EH (cell line): ENCODE data around the gene PPP1R37.
"Not testable (repeated sequence)": the region's sequence is repeated elsewhere in the genome, so short reads cannot be mapped to it uniquely, and the experiment has no call there.

Source experiments
- DNase-seq: peaks from one replicate; pipeline ENCODE4 v3.0.0-alpha.2; 2015; ENCODE audit warnings: low read depth

The PPP1R37 gene

GRCh38 chr19:45095496-45096413 is 2.8 kb downstream of the PPP1R37 start:
- DNase-seq = no peak

DNA sequence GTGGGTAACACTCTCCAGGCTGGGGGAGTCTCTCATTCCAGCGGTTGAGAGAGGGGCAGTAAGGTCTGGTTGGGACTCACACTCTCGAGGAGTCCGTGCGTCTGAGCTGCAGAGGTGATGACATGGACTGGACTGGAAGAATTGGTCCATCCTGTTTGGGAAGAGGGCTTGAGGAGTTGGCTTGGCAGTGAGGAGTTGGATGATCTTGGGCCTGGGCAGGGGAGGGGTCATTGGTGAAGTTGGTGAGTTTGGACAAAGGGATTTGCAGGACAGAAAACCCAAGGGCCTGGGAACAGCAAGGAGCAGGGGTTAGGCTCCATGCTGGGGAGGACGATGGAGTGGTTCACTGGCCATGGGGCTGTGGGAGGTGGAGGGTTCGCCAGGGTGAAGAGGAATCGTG is 3.7 kb downstream of the PPP1R37 start:
- DNase-seq = no peak

GRCh38 chr19:45097450-45097775 is 4.4 kb downstream of the PPP1R37 start:
- no peak for DNase-seq

DNA sequence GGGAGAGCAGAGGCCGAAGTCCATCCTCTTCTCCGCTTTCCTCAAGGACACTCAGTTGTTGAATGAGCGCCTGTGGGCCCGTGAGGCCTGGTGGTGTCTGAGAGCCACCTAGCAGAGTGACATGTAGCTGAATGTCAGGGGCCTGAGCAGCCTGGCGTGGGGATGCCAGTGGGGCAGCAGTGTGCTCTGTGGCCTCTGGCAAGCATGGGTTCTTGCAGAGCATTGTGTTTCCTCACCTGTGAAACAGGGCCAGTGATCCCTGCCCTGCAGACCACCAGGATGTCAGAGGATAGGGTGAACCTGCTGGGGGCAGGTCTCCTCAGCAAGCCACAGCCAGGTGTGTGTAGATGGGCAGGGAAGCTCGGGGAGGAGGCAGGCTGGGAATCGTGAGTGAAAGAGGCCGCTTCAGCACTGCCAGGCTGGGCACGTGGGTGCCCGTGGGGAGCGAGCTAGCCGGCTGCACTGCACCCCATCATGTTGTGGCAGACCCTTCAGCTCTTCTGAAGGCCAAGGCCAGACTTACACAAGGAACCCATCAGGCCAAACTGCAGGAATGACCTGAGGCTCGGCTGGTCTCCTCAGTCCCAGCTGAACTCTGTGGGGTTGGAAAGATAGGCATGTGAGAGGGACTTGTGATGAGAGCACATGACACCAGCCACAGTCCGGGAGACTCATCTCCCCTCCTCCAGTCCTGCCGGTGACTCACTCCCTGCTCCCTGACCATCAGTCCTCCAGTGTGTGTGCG is 5.0 kb downstream of the PPP1R37 start:
- peak; percentile 96 for DNase-seq

GRCh38 chr19:45098521-45099466 is 5.8 kb downstream of the PPP1R37 start:
- no peak for DNase-seq

GRCh38 chr19:45099467-45100191 is 6.7 kb downstream of the PPP1R37 start:
- peak; percentile 18 for DNase-seq

GRCh38 chr19:45100201-45100600 is 7.2 kb downstream of the PPP1R37 start:
- DNase-seq = no peak

DNA sequence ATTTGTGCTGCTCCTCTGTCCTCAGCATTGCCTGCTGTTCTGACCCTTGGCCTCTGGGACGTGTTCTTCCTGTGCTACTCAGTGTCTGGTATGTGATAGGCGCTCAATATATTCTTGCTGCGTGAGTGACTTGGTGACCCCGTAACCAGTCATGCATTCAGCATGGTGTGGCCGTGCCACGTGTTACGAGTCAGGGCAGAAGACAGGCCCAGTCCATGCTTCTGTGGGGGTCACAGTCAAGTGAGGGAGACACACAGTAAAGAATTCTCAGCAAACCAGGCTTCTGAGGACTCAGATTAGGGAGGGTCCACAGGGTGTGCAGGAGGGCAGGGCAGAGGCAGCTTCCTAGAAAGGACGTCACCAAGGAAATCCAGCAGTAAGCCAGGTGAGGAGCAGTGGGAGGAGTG is 7.9 kb downstream of the PPP1R37 start:
- DNase-seq = peak; percentile 36

GRCh38 chr19:45101806-45102205 is 8.8 kb downstream of the PPP1R37 start:
- DNase-seq = no peak

GRCh38 chr19:45102481-45102880 is 9.5 kb downstream of the PPP1R37 start:
- no peak for DNase-seq

DNA sequence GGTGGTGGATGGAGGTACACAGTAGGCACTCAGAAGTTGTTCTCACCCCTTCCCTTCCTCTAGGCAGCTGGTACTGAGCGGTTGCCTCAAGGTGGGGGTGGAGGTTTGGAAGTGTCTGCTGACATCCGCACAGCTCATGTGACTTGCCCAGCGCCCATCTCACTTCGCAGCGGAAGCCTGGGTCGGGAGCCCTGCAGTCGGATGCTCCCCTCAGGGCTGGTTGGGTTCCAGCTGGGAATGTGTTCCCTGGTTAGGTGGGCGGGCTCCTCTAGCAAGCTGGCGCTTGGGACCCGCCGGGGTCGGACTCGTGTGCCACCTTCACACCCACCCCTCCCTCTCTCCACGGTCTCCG is 10.2 kb downstream of the PPP1R37 start:
- DNase-seq = peak; percentile 68

DNA sequence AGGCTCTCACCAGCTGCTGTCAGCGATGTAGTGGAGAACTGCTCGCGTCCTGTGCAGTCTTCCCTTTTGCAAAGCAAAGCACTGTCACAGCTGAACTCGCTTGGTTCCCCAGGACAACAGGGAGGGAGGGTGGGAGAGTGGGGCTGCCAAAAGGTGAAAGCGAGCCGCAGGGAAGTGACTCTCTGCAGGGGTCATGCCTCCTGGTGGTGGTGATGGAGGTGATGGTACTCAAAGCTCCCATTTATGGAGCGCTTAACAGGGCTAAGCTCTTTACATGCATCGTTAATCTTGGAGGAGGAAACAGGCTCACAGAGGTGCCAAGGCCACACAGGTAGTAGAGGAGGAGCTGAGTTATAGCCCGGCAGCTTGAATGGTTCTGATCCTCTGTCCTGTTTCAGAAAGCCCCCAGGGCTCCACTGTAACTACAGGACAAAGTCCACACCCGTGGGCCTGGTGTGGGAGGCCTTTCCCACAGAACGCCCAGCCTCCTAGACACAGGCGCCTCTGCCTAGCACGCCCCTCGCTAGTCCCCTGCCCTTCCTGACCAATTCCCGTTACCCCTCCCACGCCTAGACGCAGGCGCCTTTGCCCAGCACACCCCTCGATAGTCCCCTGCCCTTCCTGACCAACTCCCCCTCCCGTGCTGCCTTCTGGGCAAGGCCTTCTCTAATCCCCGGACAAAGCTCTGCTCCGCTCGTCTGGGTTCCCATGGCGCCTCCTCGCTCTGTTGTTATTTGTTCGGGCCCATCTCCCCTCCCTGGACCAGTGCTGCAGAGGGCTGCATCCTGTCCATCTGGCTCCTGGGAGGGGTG is 10.7 kb downstream of the PPP1R37 start:
- no peak for DNase-seq

DNA sequence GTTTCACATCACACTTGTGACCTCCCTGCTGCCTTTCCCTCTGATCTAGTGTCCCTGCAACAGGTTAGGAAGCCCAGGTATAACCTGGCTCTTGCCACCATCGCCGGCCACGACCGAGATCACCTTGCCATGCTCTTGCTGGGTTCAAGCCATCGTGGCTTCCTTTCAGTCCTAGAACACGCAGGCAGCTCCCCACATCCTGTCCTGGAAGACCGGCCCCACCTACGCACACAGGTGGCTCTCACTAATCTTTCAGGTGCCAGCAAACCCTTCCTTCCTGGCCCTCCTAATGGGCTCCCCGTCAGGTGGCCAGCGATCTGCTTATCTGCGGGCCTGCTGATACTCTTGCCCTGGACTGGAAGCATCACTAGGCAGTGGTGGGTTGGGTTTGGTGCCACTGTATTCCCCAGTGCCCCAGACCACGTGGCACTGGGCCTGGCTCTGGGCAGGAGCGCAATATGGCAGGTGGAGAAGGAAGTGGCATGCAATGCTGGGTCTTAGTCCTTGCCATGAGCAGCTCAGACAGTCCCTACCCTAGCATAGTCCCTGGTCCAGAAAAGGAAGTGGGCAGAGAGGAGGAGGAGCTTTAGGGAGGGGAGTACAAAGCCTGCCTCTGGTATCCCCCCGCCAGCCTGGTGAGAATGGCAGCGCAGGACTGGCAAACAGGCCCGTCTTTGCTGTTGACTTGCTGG is 11.8 kb downstream of the PPP1R37 start:
- DNase-seq = no peak

DNA sequence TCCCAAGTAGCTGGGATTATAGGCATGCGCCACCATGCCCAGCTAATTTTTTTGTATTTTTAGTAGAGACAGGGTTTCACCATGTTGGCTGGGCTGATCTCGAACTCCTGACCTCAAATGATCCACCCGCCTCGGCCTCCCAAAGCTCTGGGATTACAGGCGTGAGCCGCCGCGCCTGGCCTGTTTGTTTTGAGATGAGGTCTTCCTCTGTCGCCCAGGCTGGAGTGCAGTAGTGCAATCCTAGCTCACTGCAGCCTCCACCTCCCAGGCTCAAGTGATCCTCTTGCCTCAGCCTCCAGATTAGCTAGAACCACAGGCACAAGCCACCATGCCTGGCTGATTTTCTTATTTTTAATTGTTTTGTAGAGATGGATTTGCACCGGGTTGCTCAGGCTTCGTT is 13.4 kb downstream of the PPP1R37 start:
- not testable (repeated sequence) for DNase-seq

- DNase-seq = no peak
Observed at GRCh38 chr19:45107621-45108150, 14.7 kb downstream of the PPP1R37 start.

GRCh38 chr19:45110851-45111266 is 17.9 kb downstream of the PPP1R37 start:
- peak; percentile 13 for DNase-seq

DNA sequence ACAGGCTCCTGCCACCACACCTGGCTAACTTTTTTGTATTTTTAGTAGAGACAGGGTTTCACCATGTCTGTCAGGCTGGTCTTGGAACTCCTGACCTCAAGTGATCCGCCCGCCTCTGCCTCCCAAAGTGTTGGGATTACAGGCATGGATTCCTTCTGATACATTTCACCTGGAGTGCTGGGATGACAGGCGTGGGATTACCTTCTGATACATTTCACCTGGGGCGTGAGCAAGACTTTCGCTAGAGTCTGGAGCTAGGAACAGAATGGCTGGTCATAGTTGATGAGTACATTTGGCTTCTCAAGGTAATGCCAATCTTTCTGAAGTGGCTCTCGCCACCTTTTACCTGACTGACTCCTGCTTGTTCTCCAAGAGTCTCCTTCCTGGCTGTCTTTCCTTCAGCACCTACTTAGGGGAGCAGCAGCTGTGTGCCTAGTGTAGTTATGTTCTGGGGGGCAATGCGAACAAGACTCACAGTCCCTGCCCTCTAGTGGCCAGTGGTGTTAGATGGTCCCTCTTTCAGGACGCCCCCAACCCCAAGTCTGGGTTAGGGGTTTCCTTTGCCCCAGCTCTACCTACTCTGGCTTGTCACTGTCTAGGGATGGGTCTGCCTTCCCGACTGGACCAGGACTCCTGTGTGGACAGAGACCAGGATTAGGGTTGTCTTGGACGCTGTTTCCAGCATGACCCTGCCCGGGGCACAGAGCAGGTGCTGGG is 19.3 kb downstream of the PPP1R37 start:
- no peak for DNase-seq

DNA sequence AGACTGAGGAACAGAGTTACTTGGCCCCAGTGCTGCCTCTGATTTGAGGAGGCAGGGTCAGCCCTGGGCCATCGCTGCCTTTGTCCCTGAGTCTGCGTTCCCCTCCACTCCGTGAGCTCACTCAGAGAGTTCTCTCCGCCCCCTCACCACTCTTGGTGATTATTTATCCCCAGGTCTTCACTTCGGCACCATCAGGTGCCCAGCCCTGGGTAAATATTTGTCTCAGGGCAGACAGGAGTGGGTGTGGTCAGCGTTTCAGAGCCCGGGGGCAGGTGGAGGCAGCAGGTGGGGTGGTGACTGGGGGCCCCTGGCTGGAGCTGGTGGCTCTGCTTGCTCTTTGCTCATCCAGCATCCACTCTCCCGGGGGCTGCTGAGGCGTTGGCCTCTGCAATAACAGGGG is 20.6 kb downstream of the PPP1R37 start:
- no peak for DNase-seq

- no peak for DNase-seq
Observed at GRCh38 chr19:45114116-45114515, 21.1 kb downstream of the PPP1R37 start.
